OCI-LY7 (cell line): ENCODE data around the gene ADARB2. TPM values are rescaled to one million over a fixed set of nuclear protein-coding genes. Genes with fewer than 3 reads are reported as not detected.

Source experiments
- BruUV-seq: library from RNA; stranded (reverse); fragments of 400-500 nt; replicated peaks from 2 replicates; lab custom pipeline; 2021; lab: Mats Ljungman, UMichigan
- CTCF ChIA-PET: fragments of 300-600 bp; sonication (Branson Sonifier 250); formaldehyde crosslinking; loops from one replicate; lab custom pipeline; 2022; ENCODE audit warnings: antibody characterized with exemption; ENCODE audit not compliant: unreplicated experiment; lab: Charles Lee
- POLR2A ChIA-PET: fragments of 300-600 bp; sonication (Branson Sonifier 250); formaldehyde crosslinking; loops from one replicate; lab custom pipeline; 2022; ENCODE audit warnings: antibody characterized with exemption; lab: Charles Lee
- DNase-seq: peaks from one replicate; pipeline ENCODE4 v3.0.0-alpha.2; 2015; ENCODE audit warnings: low spot score
- H2AFZ ChIP-seq: fragments of 200-600 bp; sonication (generic), shearing (Covaris generic); 2 replicates; pipeline ENCODE4 v1.6.1; 2014; ENCODE audit warnings: mild to moderate bottlenecking, antibody characterized with exemption, low read length, moderate library complexity
- H3K27ac ChIP-seq: fragments of 200-600 bp; sonication (generic); 2 replicates; pipeline ENCODE4 v1.5.1; 2014; ENCODE audit warnings: mixed run types, low read depth, mild to moderate bottlenecking, moderate library complexity, low read length, inconsistent platforms; ENCODE audit not compliant: poor library complexity, severe bottlenecking
- H3K36me3 ChIP-seq: fragments of 200-600 bp; sonication (generic); 2 replicates; pipeline ENCODE4 v1.6.1; 2014; ENCODE audit warnings: mild to moderate bottlenecking, antibody characterized with exemption, low read length, moderate library complexity, mixed read lengths; ENCODE audit not compliant: insufficient read depth
- H3K4me1 ChIP-seq: fragments of 200-600 bp; sonication (generic); 2 replicates; pipeline ENCODE4 v1.5.1; 2014; ENCODE audit warnings: mild to moderate bottlenecking, low read length; ENCODE audit not compliant: insufficient read depth, poor library complexity, severe bottlenecking
- H3K4me2 ChIP-seq: fragments of 200-600 bp; sonication (generic); 2 replicates; pipeline ENCODE4 v1.6.1; 2014; ENCODE audit warnings: mild to moderate bottlenecking, low read length
- H3K4me3 ChIP-seq: fragments of 200-600 bp; sonication (generic); 2 replicates; pipeline ENCODE4 v1.5.1; 2014; ENCODE audit warnings: mild to moderate bottlenecking, low read depth, low read length; ENCODE audit not compliant: poor library complexity, severe bottlenecking
- H3K79me2 ChIP-seq: fragments of 200-600 bp; sonication (generic); 2 replicates; pipeline ENCODE4 v1.6.1; 2016; ENCODE audit warnings: low read depth, mild to moderate bottlenecking, low read length, moderate library complexity, mixed read lengths; ENCODE audit not compliant: insufficient read depth
- H3K9me2 ChIP-seq: fragments of 200-600 bp; sonication (generic); 2 replicates; pipeline ENCODE4 v1.6.1; 2016; ENCODE audit warnings: mild to moderate bottlenecking, low read length, mixed read lengths; ENCODE audit not compliant: insufficient read depth
- H3K9me3 ChIP-seq: fragments of 200-600 bp; sonication (generic); 2 replicates; pipeline ENCODE4 v1.6.1; 2014; ENCODE audit warnings: mild to moderate bottlenecking, mixed run types, low read length, mixed read lengths
- H4K20me1 ChIP-seq: fragments of 200-600 bp; sonication (generic); 2 replicates; pipeline ENCODE4 v1.6.1; 2014; ENCODE audit warnings: mild to moderate bottlenecking, antibody characterized with exemption, low read length, moderate library complexity, mixed read lengths; ENCODE audit not compliant: insufficient read depth
- EZH2phosphoT487 ChIP-seq: fragments of 200-600 bp; sonication (generic); IDR thresholded peaks from 2 replicates; pipeline ENCODE4 v1.6.1; 2018; ENCODE audit warnings: low read depth, borderline replicate concordance, mild to moderate bottlenecking, mixed run types, antibody characterized with exemption, low read length, moderate library complexity, mixed read lengths
- intact Hi-C: fragments of 100-400 bp; cut with micrococcal nuclease; formaldehyde crosslinking; loops from one replicate; pipeline ENCODE4 v1.10.0; 2022; ENCODE audit not compliant: unreplicated experiment
- total RNA-seq, 2 experiments: library from RNA; depleted of rRNA in 1 of 2; stranded (reverse); fragments of >200 nt in 1 of 2; shearing (Covaris generic) in 1 of 2; gene quantifications; 2 replicates each; pipeline ENCODE4 v1.2.3, GENCODE V29; 2014 to 2022
- TF ChIP-seq, protein P1 (sequence below): fragments of 200-600 bp; sonication (generic); conservative IDR thresholded peaks from 2 replicates; pipeline ENCODE4 v1.5.1; 2014; ENCODE audit warnings: mild to moderate bottlenecking, antibody characterized with exemption, low read length, moderate library complexity, mixed read lengths

The ADARB2 gene
- total RNA-seq, 2 experiments from 2014 or later, result 0.03 TPM; not detected in 1

DNA sequence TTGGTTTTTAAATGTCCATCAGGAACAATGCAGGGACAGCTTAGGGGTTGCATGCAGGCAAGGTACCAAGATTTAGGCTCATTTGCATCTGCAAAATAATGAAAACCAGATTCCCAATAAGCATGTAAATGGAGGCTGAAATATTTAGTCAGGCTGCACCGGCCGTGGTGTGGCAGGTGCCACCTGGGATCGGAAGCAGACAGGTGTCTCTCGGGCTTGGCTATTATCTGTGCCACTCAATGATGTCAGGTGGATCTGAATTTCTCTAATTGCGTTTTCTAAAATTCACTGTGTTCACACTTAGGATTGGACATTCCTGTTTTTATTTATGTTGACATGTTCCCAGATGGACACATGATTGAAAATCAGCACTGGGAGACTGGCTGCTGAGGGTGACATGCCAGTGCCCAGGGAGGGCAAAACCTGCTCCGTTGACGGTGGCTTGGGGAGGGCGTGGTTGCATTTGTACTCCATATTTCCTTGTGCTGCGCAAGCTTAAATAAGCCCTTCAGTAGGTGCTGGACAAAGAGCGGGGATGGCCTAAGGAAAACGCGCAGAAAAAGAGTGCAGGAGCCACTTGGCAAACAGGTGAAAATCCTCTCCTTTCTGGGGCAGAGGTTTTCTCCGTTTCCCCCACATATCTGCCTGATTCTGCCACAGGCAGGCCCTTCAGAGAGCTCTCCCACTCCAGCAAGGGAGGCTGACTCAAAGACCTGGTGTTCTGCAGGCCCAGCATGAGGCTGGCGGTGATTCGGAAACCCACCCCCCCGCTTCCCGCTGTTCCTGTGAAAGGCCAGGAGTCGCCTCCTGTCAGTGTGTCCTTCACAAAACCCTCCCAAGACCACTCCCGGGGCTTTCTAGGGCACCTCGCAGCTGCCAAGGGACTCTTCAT is 538.6 kb downstream of the ADARB2 start:
- no peak overlapping the region for H3K4me2 ChIP-seq
- ChIA-PET POLR2A (no interaction called here), CTCF (no interaction called here)
- no peaks in the 10 kb centered on the region for H3K9me2 ChIP-seq
- H3K36me3 ChIP-seq, result no peaks in the 10 kb centered on the region
- no TSS peak for BruUV-seq
- TF ChIP-seq EZH2phosphoT487, result no peak
- TF ChIP-seq, protein P1, sequence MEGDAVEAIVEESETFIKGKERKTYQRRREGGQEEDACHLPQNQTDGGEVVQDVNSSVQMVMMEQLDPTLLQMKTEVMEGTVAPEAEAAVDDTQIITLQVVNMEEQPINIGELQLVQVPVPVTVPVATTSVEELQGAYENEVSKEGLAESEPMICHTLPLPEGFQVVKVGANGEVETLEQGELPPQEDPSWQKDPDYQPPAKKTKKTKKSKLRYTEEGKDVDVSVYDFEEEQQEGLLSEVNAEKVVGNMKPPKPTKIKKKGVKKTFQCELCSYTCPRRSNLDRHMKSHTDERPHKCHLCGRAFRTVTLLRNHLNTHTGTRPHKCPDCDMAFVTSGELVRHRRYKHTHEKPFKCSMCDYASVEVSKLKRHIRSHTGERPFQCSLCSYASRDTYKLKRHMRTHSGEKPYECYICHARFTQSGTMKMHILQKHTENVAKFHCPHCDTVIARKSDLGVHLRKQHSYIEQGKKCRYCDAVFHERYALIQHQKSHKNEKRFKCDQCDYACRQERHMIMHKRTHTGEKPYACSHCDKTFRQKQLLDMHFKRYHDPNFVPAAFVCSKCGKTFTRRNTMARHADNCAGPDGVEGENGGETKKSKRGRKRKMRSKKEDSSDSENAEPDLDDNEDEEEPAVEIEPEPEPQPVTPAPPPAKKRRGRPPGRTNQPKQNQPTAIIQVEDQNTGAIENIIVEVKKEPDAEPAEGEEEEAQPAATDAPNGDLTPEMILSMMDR, result no peak
- intact Hi-C loops, result no loop called here
- H3K9me3 ChIP-seq, result no peaks in the 10 kb centered on the region
- H3K4me1 ChIP-seq, result no peaks in the 10 kb centered on the region
- H3K27ac ChIP-seq, result no peak overlapping the region
- no peak for DNase-seq
- H2AFZ ChIP-seq, result no peak overlapping the region
- no peak overlapping the region for H3K4me3 ChIP-seq
- H3K79me2 ChIP-seq, result no peaks in the 10 kb centered on the region
- H4K20me1 ChIP-seq, result no peaks in the 10 kb centered on the region; the same call in 1 of the 2 replicates

DNA sequence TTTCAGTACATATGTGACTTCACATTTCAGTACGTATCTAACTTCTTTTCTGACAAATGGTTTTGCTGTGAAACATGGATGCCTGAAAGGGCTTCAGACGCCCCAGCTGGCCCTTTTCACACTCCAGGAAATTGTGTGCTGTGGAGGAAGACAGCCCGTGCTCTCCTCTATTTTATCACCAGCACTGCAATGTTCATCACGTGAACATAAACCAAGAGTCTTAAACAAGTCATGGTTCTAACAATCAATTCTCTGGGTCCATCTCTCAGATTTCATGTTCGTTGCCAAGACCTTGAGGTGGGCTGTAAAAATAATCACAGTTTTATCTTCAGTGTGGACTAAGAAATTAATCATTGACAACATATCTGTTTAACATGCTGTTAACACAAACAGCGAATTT is 539.9 kb downstream of the ADARB2 start:
- Histone ChIP-seq H2AFZ (no peak overlapping the region), H3K4me2 (no peak overlapping the region), H3K27ac (no peak overlapping the region), H3K9me3 (no peaks in the 10 kb centered on the region), H3K4me1 (no peaks in the 10 kb centered on the region), H3K9me2 (no peaks in the 10 kb centered on the region), H3K79me2 (no peaks in the 10 kb centered on the region), H3K4me3 (no peak overlapping the region), H4K20me1 (no peaks in the 10 kb centered on the region; the same call in 1 of the 2 replicates), H3K36me3 (no peaks in the 10 kb centered on the region)
- DNase-seq, result no peak
- POLR2A ChIA-PET, result no interaction called here
- intact Hi-C loops, result no loop called here
- CTCF ChIA-PET, result no interaction called here
- TF ChIP-seq EZH2phosphoT487, result no peak
- TF ChIP-seq, protein P1, result no peak
- BruUV-seq, result no TSS peak

DNA sequence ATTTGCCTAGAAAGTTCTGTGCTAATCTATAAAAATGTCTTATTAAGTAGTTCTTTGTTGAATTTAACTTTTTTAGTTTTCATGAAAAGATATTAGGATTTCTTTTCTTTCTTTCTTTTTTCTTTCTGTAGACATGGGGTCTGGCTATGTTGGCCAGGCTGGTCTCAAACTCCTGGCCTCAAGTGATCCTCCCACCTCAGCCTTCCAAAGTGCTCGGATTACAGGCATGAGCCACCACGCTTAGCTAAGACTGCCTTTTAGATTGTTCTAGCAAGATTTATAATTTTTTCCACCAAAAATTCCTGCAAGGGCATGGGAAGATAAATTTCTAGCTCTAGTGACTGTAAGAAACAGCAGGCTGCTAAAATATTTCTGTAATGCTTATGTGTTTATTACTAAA is 540.7 kb downstream of the ADARB2 start:
- no peak for DNase-seq
- TF ChIP-seq, protein P1, result no peak
- TF ChIP-seq EZH2phosphoT487, result no peak
- H3K79me2 ChIP-seq, result no peaks in the 10 kb centered on the region
- H3K36me3 ChIP-seq, result no peaks in the 10 kb centered on the region
- no peaks in the 10 kb centered on the region; the same call in 1 of the 2 replicates for H4K20me1 ChIP-seq
- H3K4me2 ChIP-seq, result no peak overlapping the region
- no peaks in the 10 kb centered on the region for H3K9me2 ChIP-seq
- no TSS peak for BruUV-seq
- no peak overlapping the region for H3K27ac ChIP-seq
- no peak overlapping the region for H3K4me3 ChIP-seq
- no peak overlapping the region for H2AFZ ChIP-seq
- no peaks in the 10 kb centered on the region for H3K4me1 ChIP-seq
- no peaks in the 10 kb centered on the region for H3K9me3 ChIP-seq
- intact Hi-C loops, result no loop called here
- ChIA-PET POLR2A (no interaction called here), CTCF (no interaction called here)
